ENCODE data around the gene INPP5A. TPM values are rescaled to one million over a fixed set of nuclear protein-coding genes. Genes with fewer than 3 reads are reported as not detected.
A peak's percentile ranks its signal among the peaks of the same experiment; 100 is the strongest.
"Not testable (repeated sequence)": the region's sequence is repeated elsewhere in the genome, so short reads cannot be mapped to it uniquely, and the experiment has no call there.

Gene INPP5A
- total RNA-seq, 1 experiment from 2014 or later: 44.5 TPM

DNA sequence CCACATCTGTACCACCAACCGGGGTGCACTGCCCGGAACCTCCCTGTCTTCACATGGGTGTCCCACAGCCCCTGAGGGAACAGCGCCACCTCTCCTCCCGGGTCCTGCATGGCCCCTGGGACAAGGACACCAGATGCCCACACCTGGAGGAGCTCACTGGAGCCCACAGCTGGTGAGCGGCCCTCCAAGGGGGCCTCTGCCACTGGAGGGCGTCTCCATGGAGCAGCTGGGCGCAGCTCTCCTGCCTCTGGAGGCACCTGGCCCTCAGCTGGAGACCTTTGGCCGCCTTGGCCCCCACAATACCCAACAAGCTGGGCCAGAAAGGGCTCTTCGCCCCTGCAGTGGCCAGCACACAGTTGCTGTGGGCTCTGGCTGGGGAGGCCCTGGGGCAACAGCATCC lies 255.6 kb downstream of the INPP5A start:
- H3K4me1 ChIP-seq: no peaks in the 10 kb centered on the region; the same call in 1 of the 2 replicates
- no peak for DNase-seq
- no peak for TF ChIP-seq CTCF (IDR thresholded peaks at IDR 0.05; ENCODE audit: insufficient read depth in 1 of 2, low read depth in 1 of 2, low read length in 1 of 2, severe bottlenecking in 1 of 2, unreplicated experiment in 1 of 2)
- Mint-ChIP-seq H3K27me3 (ENCODE audit: insufficient read depth, unreplicated experiment) (peaks cover 3% of the 10 kb centered on the region), H3K4me1 (ENCODE audit: low read depth, unreplicated experiment) (no peaks in the 10 kb centered on the region), H3K36me3 (ENCODE audit: insufficient read depth, unreplicated experiment) (peaks cover 6% of the 10 kb centered on the region), H3K4me3 (ENCODE audit: unreplicated experiment) (no peak overlapping the region), H3K9me3 (ENCODE audit: unreplicated experiment) (no peaks in the 10 kb centered on the region), H3K27ac (ENCODE audit: unreplicated experiment) (no peak overlapping the region)
- H3K27me3 ChIP-seq (replicated peaks; ENCODE audit: control insufficient read depth, insufficient read depth, low read length): no peaks in the 10 kb centered on the region; the same call in 1 of the 2 replicates
- no TSS peak for BruUV-seq (replicated peaks)
- no peaks in the 10 kb centered on the region for H3K9me3 ChIP-seq
- ChIA-PET POLR2A (no interaction called here), CTCF (interaction anchor here (0.6 kb wide), 1 partner anchor 112 kb away, joined by 5 read pairs; no protein-coding TSS in a partner anchor)
- no peaks in the 10 kb centered on the region for H3K36me3 ChIP-seq (ENCODE audit: control insufficient read depth, insufficient read depth, low read length)
- H3K4me3 ChIP-seq (ENCODE audit: low read depth, low read length): no peak overlapping the region
- intact Hi-C loops (cut with micrococcal nuclease; ENCODE audit: unreplicated experiment): loop anchor here (5.0 kb wide), 1 partner anchor 141 kb away; no protein-coding TSS in a partner anchor

GRCh38 chr10:132793871-132794849 lies 256.6 kb downstream of the INPP5A start:
- peaks cover 6% of the 10 kb centered on the region for H3K36me3 Mint-ChIP-seq (ENCODE audit: insufficient read depth, unreplicated experiment)
- no peak overlapping the region for H3K4me3 ChIP-seq (ENCODE audit: low read depth, low read length)
- intact Hi-C loops (cut with micrococcal nuclease; ENCODE audit: unreplicated experiment): loop anchor here (5.0 kb wide), 1 partner anchor 142 kb away; no protein-coding TSS in a partner anchor
- no peak overlapping the region for H3K4me3 Mint-ChIP-seq (ENCODE audit: unreplicated experiment)
- BruUV-seq (replicated peaks): no TSS peak
- CTCF ChIA-PET: no interaction called here
- no peaks in the 10 kb centered on the region for H3K4me1 Mint-ChIP-seq (ENCODE audit: low read depth, unreplicated experiment)
- peak in 1 of 2 experiments; percentile 25 for DNase-seq
- H3K36me3 ChIP-seq (ENCODE audit: control insufficient read depth, insufficient read depth, low read length): no peaks in the 10 kb centered on the region
- peaks cover 3% of the 10 kb centered on the region for H3K27me3 Mint-ChIP-seq (ENCODE audit: insufficient read depth, unreplicated experiment)
- no peaks in the 10 kb centered on the region for H3K9me3 ChIP-seq
- TF ChIP-seq CTCF (IDR thresholded peaks at IDR 0.05; ENCODE audit: insufficient read depth in 1 of 2, low read depth in 1 of 2, low read length in 1 of 2, severe bottlenecking in 1 of 2, unreplicated experiment in 1 of 2): no peak
- no peaks in the 10 kb centered on the region for H3K9me3 Mint-ChIP-seq (ENCODE audit: unreplicated experiment)
- no peaks in the 10 kb centered on the region; the same call in 1 of the 2 replicates for H3K27me3 ChIP-seq (replicated peaks; ENCODE audit: control insufficient read depth, insufficient read depth, low read length)
- no peaks in the 10 kb centered on the region for H3K4me1 ChIP-seq
- POLR2A ChIA-PET: no interaction called here
- no peak overlapping the region for H3K27ac Mint-ChIP-seq (ENCODE audit: unreplicated experiment)

- H3K36me3 Mint-ChIP-seq (ENCODE audit: insufficient read depth, unreplicated experiment): peaks cover 6% of the 10 kb centered on the region
- Histone ChIP-seq H3K36me3 (ENCODE audit: control insufficient read depth, insufficient read depth, low read length) (no peaks in the 10 kb centered on the region), H3K4me1 (no peaks in the 10 kb centered on the region), H3K4me3 (ENCODE audit: low read depth, low read length) (no peak overlapping the region), H3K9me3 (no peaks in the 10 kb centered on the region), H3K27me3 (replicated peaks; ENCODE audit: control insufficient read depth, insufficient read depth, low read length) (no peaks in the 10 kb centered on the region)
- H3K27me3 Mint-ChIP-seq (ENCODE audit: insufficient read depth, unreplicated experiment): no peaks in the 10 kb centered on the region
- no peak for TF ChIP-seq CTCF (IDR thresholded peaks at IDR 0.05; ENCODE audit: insufficient read depth in 1 of 2, low read depth in 1 of 2, low read length in 1 of 2, severe bottlenecking in 1 of 2, unreplicated experiment in 1 of 2)
- H3K9me3 Mint-ChIP-seq (ENCODE audit: unreplicated experiment): no peaks in the 10 kb centered on the region
- no peak overlapping the region for H3K4me3 Mint-ChIP-seq (ENCODE audit: unreplicated experiment)
- POLR2A ChIA-PET: no interaction called here
- BruUV-seq (replicated peaks): no TSS peak
- H3K27ac Mint-ChIP-seq (ENCODE audit: unreplicated experiment): no peak overlapping the region
- H3K4me1 Mint-ChIP-seq (ENCODE audit: low read depth, unreplicated experiment): no peaks in the 10 kb centered on the region
- intact Hi-C loops (cut with micrococcal nuclease; ENCODE audit: unreplicated experiment): no loop called here
- no peak for DNase-seq
- CTCF ChIA-PET: no interaction called here
These were observed 259.3 kb downstream of the INPP5A start for GRCh38 chr10:132796846-132797245.

DNA sequence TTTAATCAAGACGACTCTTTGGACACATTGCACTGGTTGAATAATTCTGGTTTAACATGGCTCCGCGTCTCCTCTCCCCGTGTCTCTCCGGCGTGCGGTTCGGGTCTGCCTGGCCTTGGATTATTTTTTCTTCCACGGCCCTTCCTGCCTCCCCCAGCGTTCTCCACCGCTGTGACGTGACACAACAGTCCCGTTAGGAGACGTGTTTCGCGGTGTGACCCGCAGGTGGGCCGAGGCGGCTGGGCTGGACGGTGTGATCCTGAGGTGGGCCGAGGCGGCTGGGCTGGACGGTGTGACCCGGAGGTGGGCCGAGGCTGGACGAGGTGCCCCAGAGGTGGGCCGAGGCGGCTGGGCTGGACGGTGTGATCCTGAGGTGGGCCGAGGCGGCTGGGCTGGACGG lies 260.4 kb downstream of the INPP5A start:
- H3K27me3 ChIP-seq (replicated peaks; ENCODE audit: control insufficient read depth, insufficient read depth, low read length); H3K27me3 Mint-ChIP-seq (ENCODE audit: insufficient read depth, unreplicated experiment); H3K36me3 Mint-ChIP-seq (ENCODE audit: insufficient read depth, unreplicated experiment); H3K4me3 ChIP-seq (ENCODE audit: low read depth, low read length); CTCF ChIA-PET; DNase-seq; H3K4me1 ChIP-seq; H3K36me3 ChIP-seq (ENCODE audit: control insufficient read depth, insufficient read depth, low read length); intact Hi-C loops (cut with micrococcal nuclease; ENCODE audit: unreplicated experiment); H3K9me3 Mint-ChIP-seq (ENCODE audit: unreplicated experiment); H3K27ac Mint-ChIP-seq (ENCODE audit: unreplicated experiment); BruUV-seq (replicated peaks); H3K9me3 ChIP-seq; POLR2A ChIA-PET; H3K4me1 Mint-ChIP-seq (ENCODE audit: low read depth, unreplicated experiment); H3K4me3 Mint-ChIP-seq (ENCODE audit: unreplicated experiment): not testable (repeated sequence)
